ENCODE results near the gene SUN3. TPM values are rescaled to one million over a fixed set of nuclear protein-coding genes. Genes with fewer than 3 reads are reported as not detected.

SUN3 gene
- total RNA-seq, 2 donors from 2014 or later: not detected

- no peaks in the 10 kb centered on the region for H3K27me3 Mint-ChIP-seq (ENCODE audit: insufficient read depth)
- no peak for DNase-seq
- peaks cover 39% of the 10 kb centered on the region for H3K9me3 ChIP-seq (ENCODE audit: control insufficient read depth, low read length)
- no peaks in the 10 kb centered on the region for H3K27me3 ChIP-seq (ENCODE audit: control insufficient read depth, insufficient read depth, low read length, poor library complexity, severe bottlenecking)
- no peak overlapping the region for H3K4me3 Mint-ChIP-seq
- no peaks in the 10 kb centered on the region for H3K4me1 ChIP-seq (ENCODE audit: control insufficient read depth, insufficient read depth, low read length)
- H3K36me3 Mint-ChIP-seq (ENCODE audit: low read depth): peaks cover 2% of the 10 kb centered on the region
- no peak overlapping the region for H3K9ac ChIP-seq (ENCODE audit: extremely low read depth, low read length, poor library complexity, severe bottlenecking)
- peaks cover 23% of the 10 kb centered on the region for H3K9me3 Mint-ChIP-seq
- H3K4me1 Mint-ChIP-seq: peaks cover 12% of the 10 kb centered on the region
- H3K27ac ChIP-seq (ENCODE audit: low read depth, low read length): no peak overlapping the region
- H3K4me3 ChIP-seq (ENCODE audit: low read length): no peak overlapping the region
- H3K27ac Mint-ChIP-seq: no peak overlapping the region
- TF ChIP-seq CTCF (conservative IDR thresholded peaks at IDR 0.05): no peak
- no peaks in the 10 kb centered on the region for H3K36me3 ChIP-seq (ENCODE audit: control insufficient read depth, insufficient read depth, low read length)
- WGBS, 2 experiments (ENCODE audit: insufficient coverage in 1 of 2, insufficient read length in 1 of 2): 85 to 93% methylated on average over 4 of the region's 4 CpGs
Observed at GRCh38 chr7:48017674-48018073, 11.2 kb downstream of the SUN3 start.

GRCh38 chr7:48016641-48017040, 12.3 kb downstream of the SUN3 start:
- no peak overlapping the region for H3K9ac ChIP-seq (ENCODE audit: extremely low read depth, low read length, poor library complexity, severe bottlenecking)
- Mint-ChIP-seq H3K4me3 (no peak overlapping the region), H3K36me3 (ENCODE audit: low read depth) (peaks cover 2% of the 10 kb centered on the region), H3K27me3 (ENCODE audit: insufficient read depth) (no peaks in the 10 kb centered on the region), H3K9me3 (peaks cover 26% of the 10 kb centered on the region), H3K4me1 (peaks cover 12% of the 10 kb centered on the region), H3K27ac (no peak overlapping the region)
- peaks cover 44% of the 10 kb centered on the region for H3K9me3 ChIP-seq (ENCODE audit: control insufficient read depth, low read length)
- DNase-seq: no peak
- no peaks in the 10 kb centered on the region for H3K36me3 ChIP-seq (ENCODE audit: control insufficient read depth, insufficient read depth, low read length)
- H3K4me1 ChIP-seq (ENCODE audit: control insufficient read depth, insufficient read depth, low read length): no peaks in the 10 kb centered on the region
- H3K27me3 ChIP-seq (ENCODE audit: control insufficient read depth, insufficient read depth, low read length, poor library complexity, severe bottlenecking): no peaks in the 10 kb centered on the region
- no peak overlapping the region for H3K4me3 ChIP-seq (ENCODE audit: low read length)
- TF ChIP-seq CTCF (conservative IDR thresholded peaks at IDR 0.05): no peak
- H3K27ac ChIP-seq (ENCODE audit: low read depth, low read length): no peak overlapping the region

GRCh38 chr7:48011951-48012350, 17.0 kb downstream of the SUN3 start:
- peak overlapping the region; percentile 33 for H3K4me3 ChIP-seq (ENCODE audit: low read length)
- no peaks in the 10 kb centered on the region for H3K36me3 ChIP-seq (ENCODE audit: control insufficient read depth, insufficient read depth, low read length)
- peaks cover 8% of the 10 kb centered on the region for H3K4me1 Mint-ChIP-seq
- peaks cover 2% of the 10 kb centered on the region for H3K4me1 ChIP-seq (ENCODE audit: control insufficient read depth, insufficient read depth, low read length)
- H3K36me3 Mint-ChIP-seq (ENCODE audit: low read depth): no peaks in the 10 kb centered on the region
- no peaks in the 10 kb centered on the region for H3K27me3 ChIP-seq (ENCODE audit: control insufficient read depth, insufficient read depth, low read length, poor library complexity, severe bottlenecking)
- peaks cover 10% of the 10 kb centered on the region for H3K9me3 Mint-ChIP-seq
- no peaks in the 10 kb centered on the region for H3K27me3 Mint-ChIP-seq (ENCODE audit: insufficient read depth)
- H3K9ac ChIP-seq (ENCODE audit: extremely low read depth, low read length, poor library complexity, severe bottlenecking): no peak overlapping the region
- no peak overlapping the region for H3K27ac ChIP-seq (ENCODE audit: low read depth, low read length)
- no peak overlapping the region for H3K4me3 Mint-ChIP-seq
- no peak overlapping the region for H3K27ac Mint-ChIP-seq
- WGBS, 2 experiments (ENCODE audit: insufficient coverage in 1 of 2, insufficient read length in 1 of 2): 92% methylated on average over 3 of the region's 3 CpGs; no CpG with 5 or more reads in 1 of the 2 experiments
- peaks cover 11% of the 10 kb centered on the region for H3K9me3 ChIP-seq (ENCODE audit: control insufficient read depth, low read length)
- DNase-seq: no peak
- TF ChIP-seq CTCF (conservative IDR thresholded peaks at IDR 0.05): no peak
